GM23338 (cell line): ENCODE results near the gene BHLHE41. TPM values are rescaled to one million over a fixed set of nuclear protein-coding genes. Genes with fewer than 3 reads are reported as not detected.

Experiments used
- ATAC-seq: fragments of 200-7000 bp; cut with Tn5 transposase; 3 replicates; pipeline ENCODE4 v1.9.1; 2020
- DNase-seq: peaks from one replicate; pipeline ENCODE4 v3.0.0-alpha.2; 2015; ENCODE audit warnings: low spot score
- H2AFZ ChIP-seq: fragments of 200-600 bp; sonication (generic); 2 replicates; pipeline ENCODE4 v1.8.0; 2016; ENCODE audit warnings: antibody characterized with exemption, mild to moderate bottlenecking, moderate library complexity
- H3F3A ChIP-seq: fragments of 200-600 bp; sonication (generic); replicated peaks from 2 replicates; pipeline ENCODE4 v1.8.0; 2017; ENCODE audit warnings: antibody characterized with exemption, mixed run types, low read depth
- H3K27ac ChIP-seq: fragments of 200-600 bp; sonication (generic); 2 replicates; pipeline ENCODE4 v1.6.1; 2016; ENCODE audit warnings: low read depth
- H3K27me3 ChIP-seq: fragments of 200-600 bp; sonication (generic); 2 replicates; pipeline ENCODE4 v1.8.0; 2016; ENCODE audit warnings: mild to moderate bottlenecking, mixed run types, moderate library complexity; ENCODE audit not compliant: insufficient read depth
- H3K36me3 ChIP-seq: fragments of 200-600 bp; sonication (generic); 2 replicates; pipeline ENCODE4 v1.8.0; 2016; ENCODE audit warnings: mild to moderate bottlenecking; ENCODE audit not compliant: insufficient read depth
- H3K4me1 ChIP-seq: fragments of 200-600 bp; sonication (generic); 2 replicates; pipeline ENCODE4 v1.8.0; 2016; ENCODE audit warnings: mild to moderate bottlenecking, moderate library complexity; ENCODE audit not compliant: insufficient read depth
- H3K4me2 ChIP-seq: fragments of 200-600 bp; sonication (generic); 2 replicates; pipeline ENCODE4 v1.7.1; 2017; ENCODE audit warnings: mixed run types
- H3K4me3 ChIP-seq: fragments of 200-600 bp; sonication (generic); 2 replicates; pipeline ENCODE4 v1.6.1; 2016; ENCODE audit warnings: mixed run types
- H3K79me2 ChIP-seq: fragments of 200-600 bp; sonication (generic); replicated peaks from 2 replicates; pipeline ENCODE4 v1.8.0; 2017; ENCODE audit warnings: mild to moderate bottlenecking; ENCODE audit not compliant: insufficient read depth
- H3K9me2 ChIP-seq: fragments of 200-600 bp; sonication (generic); 2 replicates; pipeline ENCODE4 v1.8.0; 2017; ENCODE audit not compliant: insufficient read depth
- H4K20me1 ChIP-seq: fragments of 200-600 bp; sonication (generic); replicated peaks from 2 replicates; pipeline ENCODE4 v1.8.0; 2017; ENCODE audit warnings: mild to moderate bottlenecking; ENCODE audit not compliant: insufficient read depth
- H3K27ac Mint-ChIP-seq: 2 replicates; pipeline ENCODE4 v1.8.0; 2020; ENCODE audit warnings: inconsistent platforms, mild to moderate bottlenecking, moderate library complexity, mixed read lengths
- H3K27me3 Mint-ChIP-seq: 3 replicates; pipeline ENCODE4 v1.8.0; 2022; ENCODE audit warnings: low read depth, mild to moderate bottlenecking, moderate library complexity, mixed read lengths, inconsistent platforms; ENCODE audit not compliant: insufficient read depth, poor library complexity
- H3K36me3 Mint-ChIP-seq: 3 replicates; pipeline ENCODE4 v1.8.0; 2021; ENCODE audit warnings: low read depth, mild to moderate bottlenecking, inconsistent platforms, moderate library complexity, mixed read lengths
- H3K4me1 Mint-ChIP-seq: 3 replicates; pipeline ENCODE4 v1.8.0; 2020; ENCODE audit warnings: mild to moderate bottlenecking, inconsistent platforms, mixed read lengths
- H3K4me3 Mint-ChIP-seq: 3 replicates; pipeline ENCODE4 v1.8.0; 2021; ENCODE audit warnings: moderate library complexity, mild to moderate bottlenecking, inconsistent platforms, mixed read lengths
- H3K9me3 Mint-ChIP-seq: 3 replicates; pipeline ENCODE4 v1.8.0; 2020; ENCODE audit warnings: moderate library complexity, mild to moderate bottlenecking, inconsistent platforms, mixed read lengths
- ETS1 ChIP-seq: IDR thresholded peaks from 2 replicates; pipeline ENCODE4 v1.6.1; 2016; ENCODE audit warnings: antibody characterized with exemption
- JUNB ChIP-seq: IDR thresholded peaks from one replicate; pipeline ENCODE4 v1.6.1; 2016; ENCODE audit warnings: antibody characterized with exemption; ENCODE audit not compliant: unreplicated experiment
- NANOG ChIP-seq: IDR thresholded peaks from 2 replicates; pipeline ENCODE4 v1.6.1; 2016; ENCODE audit warnings: antibody characterized with exemption, borderline replicate concordance
- REST ChIP-seq: IDR thresholded peaks from one replicate; pipeline ENCODE4 v1.6.1; 2018; ENCODE audit warnings: antibody characterized with exemption; ENCODE audit not compliant: unreplicated experiment
- STAT1 ChIP-seq: IDR thresholded peaks from one replicate; pipeline ENCODE4 v1.6.1; 2016; ENCODE audit warnings: antibody characterized with exemption; ENCODE audit not compliant: unreplicated experiment
- ZNF114 ChIP-seq: fragments of 250-450 bp; sonication (Bioruptor Pico); IDR thresholded peaks from 2 replicates; pipeline ENCODE4 v1.5.0; 2020; ENCODE audit warnings: mild to moderate bottlenecking, moderate library complexity
- ZNF462 ChIP-seq: fragments of 250-450 bp; sonication (Bioruptor Pico); IDR thresholded peaks from 2 replicates; pipeline ENCODE4 v1.5.0; 2020; ENCODE audit warnings: mild to moderate bottlenecking, moderate library complexity
- polyA plus RNA-seq: library from polyadenylated mRNA; unstranded; fragments of >200 nt; fragmentation: Nextera tagmentation; extraction: Ambion mirVana; gene quantifications from 2 replicates; pipeline ENCODE4 v1.2.1, GENCODE V29; 2016
- total RNA-seq: library from RNA; depleted of rRNA; stranded (reverse); fragments of >200 nt; shearing (Covaris generic); gene quantifications from 2 replicates; pipeline ENCODE4 v1.2.3, GENCODE V29; 2014

Gene BHLHE41
- total and polyA plus RNA-seq, 2 experiments from 2014 or later: 1.6 to 2.9 TPM

- TF ChIP-seq ZNF462 (CRISPR knock-in tag) (no peak), STAT1 (no peak), ETS1 (no peak), JUNB (no peak)
Measured at GRCh38 chr12:26101763-26102162, 23.1 kb downstream of the BHLHE41 start (continued).

GRCh38 chr12:26101350-26101734, 23.5 kb downstream of the BHLHE41 start:
- Histone ChIP-seq H4K20me1 (no peaks in the 10 kb centered on the region), H3K4me2 (no peak overlapping the region), H3K27ac (no peak overlapping the region), H3K9me2 (no peaks in the 10 kb centered on the region), H2AFZ (no peak overlapping the region), H3K79me2 (no peaks in the 10 kb centered on the region), H3K27me3 (no peaks in the 10 kb centered on the region), H3K36me3 (no peaks in the 10 kb centered on the region), H3K4me1 (no peaks in the 10 kb centered on the region), H3K4me3 (no peak overlapping the region), H3F3A (no peaks in the 10 kb centered on the region)
- Mint-ChIP-seq H3K27me3 (peaks cover 3% of the 10 kb centered on the region), H3K4me1 (peaks cover 8% of the 10 kb centered on the region), H3K4me3 (no peak overlapping the region), H3K9me3 (no peaks in the 10 kb centered on the region), H3K36me3 (no peaks in the 10 kb centered on the region), H3K27ac (no peak overlapping the region)
- no peak for ATAC-seq
- no peak for DNase-seq
- no peak for TF ChIP-seq STAT1
- no peak for TF ChIP-seq ZNF114 (CRISPR knock-in tag)
- no peak for TF ChIP-seq REST
- TF ChIP-seq NANOG: no peak
